DND-41 (cell line): ENCODE data around the gene RFX1.

ENCODE experiments used
- ATAC-seq: fragments of 200-7000 bp; cut with Tn5 transposase; 3 replicates; pipeline ENCODE4 v1.9.1; 2021; ENCODE audit warnings: low read depth; ENCODE audit not compliant: insufficient read depth
- DNase-seq: peaks from one replicate; pipeline ENCODE4 v3.0.0-alpha.2; 2020
- H2AFZ ChIP-seq: 2 replicates; pipeline ENCODE4 v1.6.0; 2012; ENCODE audit warnings: low read depth, low read length
- H3K27ac ChIP-seq: 2 replicates; pipeline ENCODE4 v1.5.1; 2012; ENCODE audit warnings: low read length, inconsistent platforms
- H3K27me3 ChIP-seq: fragments of 200-600 bp; sonication (generic); 2 replicates; pipeline ENCODE4 v1.6.0; 2012; ENCODE audit warnings: low read length, mild to moderate bottlenecking, inconsistent platforms; ENCODE audit not compliant: insufficient read depth, poor library complexity
- H3K36me3 ChIP-seq: 2 replicates; pipeline ENCODE4 v1.5.1; 2012; ENCODE audit warnings: low read length, inconsistent platforms; ENCODE audit not compliant: insufficient read depth
- H3K4me1 ChIP-seq: 2 replicates; pipeline ENCODE4 v1.5.1; 2012; ENCODE audit warnings: mild to moderate bottlenecking, low read length; ENCODE audit not compliant: insufficient read depth
- H3K4me2 ChIP-seq: 2 replicates; pipeline ENCODE4 v1.6.0; 2012; ENCODE audit warnings: mild to moderate bottlenecking, moderate library complexity, low read length, inconsistent platforms; ENCODE audit not compliant: insufficient read depth
- H3K4me3 ChIP-seq, 2 experiments: fragments of 200-600 bp in 1 of 2; shearing (Covaris generic) in 1 of 2; 2 replicates each; pipeline ENCODE4 v1.5.1; 2012 to 2016; ENCODE audit warnings: inconsistent platforms in 2 of 2, low read length in 2 of 2, mild to moderate bottlenecking in 2 of 2, low read depth in 1 of 2, moderate library complexity in 1 of 2
- H3K79me2 ChIP-seq: 2 replicates; pipeline ENCODE4 v1.6.0; 2012; ENCODE audit warnings: low read length, inconsistent platforms; ENCODE audit not compliant: insufficient read depth
- H3K9ac ChIP-seq: 2 replicates; pipeline ENCODE4 v1.6.0; 2012; ENCODE audit warnings: low read depth, mild to moderate bottlenecking, inconsistent platforms, low read length, moderate library complexity
- H3K9me3 ChIP-seq: 2 replicates; pipeline ENCODE4 v1.5.1; 2012; ENCODE audit warnings: low read length, moderate library complexity, mild to moderate bottlenecking, inconsistent platforms; ENCODE audit not compliant: insufficient read depth, severe bottlenecking
- H4K20me1 ChIP-seq: 2 replicates; pipeline ENCODE4 v1.6.0; 2012; ENCODE audit warnings: low read length; ENCODE audit not compliant: insufficient read depth
- EZH2 ChIP-seq: IDR thresholded peaks from 3 replicates; pipeline ENCODE4 v1.6.1; 2012; ENCODE audit warnings: borderline replicate concordance, low read depth, mild to moderate bottlenecking, moderate library complexity, low read length, inconsistent platforms; ENCODE audit not compliant: severe bottlenecking
- TF ChIP-seq, protein P1 (sequence below): IDR thresholded peaks from 2 replicates; pipeline ENCODE4 v1.5.1; 2012; ENCODE audit warnings: borderline replicate concordance, low read length, moderate library complexity, mild to moderate bottlenecking; ENCODE audit not compliant: poor library complexity, severe bottlenecking; ENCODE audit errors: extremely low read depth

RFX1 gene

GRCh38 chr19:13982773-13983172, 23.3 kb downstream of the RFX1 start:
- no peaks in the 10 kb centered on the region for H3K79me2 ChIP-seq
- peaks cover 23% of the 10 kb centered on the region for H3K4me1 ChIP-seq
- H3K4me2 ChIP-seq, result no peak overlapping the region
- ATAC-seq (no peak), DNase-seq (no peak)
- no peak overlapping the region for H2AFZ ChIP-seq
- H3K4me3 ChIP-seq, result no peak overlapping the region
- peaks cover 39% of the 10 kb centered on the region for H3K36me3 ChIP-seq
- H3K9ac ChIP-seq, result no peak overlapping the region
- no peaks in the 10 kb centered on the region for H3K9me3 ChIP-seq
- TF ChIP-seq EZH2, result no peak
- TF ChIP-seq, protein P1, sequence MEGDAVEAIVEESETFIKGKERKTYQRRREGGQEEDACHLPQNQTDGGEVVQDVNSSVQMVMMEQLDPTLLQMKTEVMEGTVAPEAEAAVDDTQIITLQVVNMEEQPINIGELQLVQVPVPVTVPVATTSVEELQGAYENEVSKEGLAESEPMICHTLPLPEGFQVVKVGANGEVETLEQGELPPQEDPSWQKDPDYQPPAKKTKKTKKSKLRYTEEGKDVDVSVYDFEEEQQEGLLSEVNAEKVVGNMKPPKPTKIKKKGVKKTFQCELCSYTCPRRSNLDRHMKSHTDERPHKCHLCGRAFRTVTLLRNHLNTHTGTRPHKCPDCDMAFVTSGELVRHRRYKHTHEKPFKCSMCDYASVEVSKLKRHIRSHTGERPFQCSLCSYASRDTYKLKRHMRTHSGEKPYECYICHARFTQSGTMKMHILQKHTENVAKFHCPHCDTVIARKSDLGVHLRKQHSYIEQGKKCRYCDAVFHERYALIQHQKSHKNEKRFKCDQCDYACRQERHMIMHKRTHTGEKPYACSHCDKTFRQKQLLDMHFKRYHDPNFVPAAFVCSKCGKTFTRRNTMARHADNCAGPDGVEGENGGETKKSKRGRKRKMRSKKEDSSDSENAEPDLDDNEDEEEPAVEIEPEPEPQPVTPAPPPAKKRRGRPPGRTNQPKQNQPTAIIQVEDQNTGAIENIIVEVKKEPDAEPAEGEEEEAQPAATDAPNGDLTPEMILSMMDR, result no peak
- H3K27me3 ChIP-seq, result no peaks in the 10 kb centered on the region
- H4K20me1 ChIP-seq, result no peaks in the 10 kb centered on the region
- no peak overlapping the region for H3K27ac ChIP-seq

DNA sequence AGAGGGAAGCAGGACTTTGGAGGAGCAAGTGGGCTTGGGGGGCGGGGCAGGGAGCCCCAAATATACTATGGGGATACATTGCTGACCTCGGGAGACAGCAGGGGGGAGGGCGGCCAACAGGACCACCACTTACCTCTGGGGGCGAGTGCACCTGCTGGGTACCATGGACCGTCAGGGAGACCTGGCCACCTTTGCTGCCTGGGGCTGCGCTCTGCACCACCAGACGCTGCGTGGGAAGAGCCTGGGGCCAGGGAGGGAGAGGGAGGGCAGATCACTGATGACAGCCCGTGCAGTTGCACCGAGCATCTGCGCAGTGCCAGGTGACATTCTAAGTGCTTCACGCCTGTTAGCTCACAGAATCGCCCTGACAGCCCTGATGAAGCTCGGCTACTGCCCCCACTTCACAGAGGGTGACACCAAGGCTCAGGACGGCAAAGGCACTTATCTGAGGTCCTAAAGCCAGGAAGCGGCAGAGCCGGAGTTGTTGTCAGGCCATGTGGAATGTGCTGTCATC, 24.1 kb downstream of the RFX1 start:
- no peaks in the 10 kb centered on the region for H3K27me3 ChIP-seq
- H3K4me1 ChIP-seq, result peaks cover 16% of the 10 kb centered on the region
- H3K4me2 ChIP-seq, result no peak overlapping the region
- no peak overlapping the region for H2AFZ ChIP-seq
- no peak overlapping the region for H3K27ac ChIP-seq
- TF ChIP-seq EZH2, result no peak
- TF ChIP-seq, protein P1, result no peak
- no peaks in the 10 kb centered on the region for H4K20me1 ChIP-seq
- H3K36me3 ChIP-seq, result peaks cover 41% of the 10 kb centered on the region
- no peak for ATAC-seq
- H3K9ac ChIP-seq, result no peak overlapping the region
- no peaks in the 10 kb centered on the region for H3K79me2 ChIP-seq
- H3K9me3 ChIP-seq, result no peaks in the 10 kb centered on the region
- no peak for DNase-seq
- H3K4me3 ChIP-seq, result no peak overlapping the region

DNA sequence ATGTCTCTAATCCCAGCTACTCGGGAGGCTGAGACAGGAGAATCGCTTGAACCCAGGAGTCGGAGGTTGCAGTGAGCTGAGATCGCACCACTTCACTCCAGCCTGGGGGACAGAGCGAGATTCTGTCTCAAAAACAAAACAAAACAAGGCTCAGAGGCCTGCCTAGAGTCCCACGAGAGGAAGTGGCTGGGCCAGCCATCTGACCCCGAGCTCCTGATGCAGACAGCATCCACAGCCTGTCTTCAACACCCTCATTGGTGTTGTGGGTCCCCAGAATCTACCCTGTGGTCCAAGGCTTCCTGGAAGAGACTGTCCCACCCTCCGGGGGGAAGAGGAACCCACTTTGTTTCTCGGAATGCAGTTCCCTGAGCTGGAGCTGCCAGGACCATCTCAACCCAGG, 24.7 kb downstream of the RFX1 start:
- H3K27me3 ChIP-seq, result no peaks in the 10 kb centered on the region
- ATAC-seq, result no peak
- H4K20me1 ChIP-seq, result no peaks in the 10 kb centered on the region
- no peak for DNase-seq
- no peaks in the 10 kb centered on the region for H3K79me2 ChIP-seq
- 0 out of 2 replicates have a peak overlapping the region, but pooled peaks have one; percentile 11 for H3K27ac ChIP-seq
- no peak overlapping the region for H2AFZ ChIP-seq
- TF ChIP-seq EZH2, result no peak
- TF ChIP-seq, protein P1, result no peak
- H3K9ac ChIP-seq, result no peak overlapping the region
- no peak overlapping the region for H3K4me3 ChIP-seq
- H3K36me3 ChIP-seq, result peaks cover 44% of the 10 kb centered on the region
- H3K9me3 ChIP-seq, result no peaks in the 10 kb centered on the region
- no peak overlapping the region for H3K4me2 ChIP-seq
- peaks cover 10% of the 10 kb centered on the region for H3K4me1 ChIP-seq

DNA sequence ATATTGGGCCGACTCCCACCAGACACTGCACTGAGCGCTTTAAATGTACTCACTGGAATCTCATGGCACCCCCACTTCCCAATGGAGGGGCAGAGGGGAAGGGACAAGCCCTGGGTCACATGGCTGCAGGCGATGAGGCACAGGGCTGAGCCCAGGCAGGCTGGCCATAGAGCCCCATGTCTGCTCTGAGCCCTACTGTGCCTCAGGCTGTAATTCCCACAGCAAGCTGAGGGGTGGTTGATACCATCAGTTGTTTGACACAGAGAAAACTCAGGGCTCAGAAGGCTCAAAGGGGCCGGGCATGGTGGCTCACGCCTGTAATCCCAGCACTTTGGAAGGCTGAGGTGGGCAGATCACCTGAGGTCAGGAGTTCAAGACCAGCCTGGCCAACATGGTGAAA, 25.1 kb downstream of the RFX1 start:
- no peak overlapping the region for H3K4me3 ChIP-seq
- peaks cover 5% of the 10 kb centered on the region for H3K4me1 ChIP-seq
- H3K36me3 ChIP-seq, result peaks cover 48% of the 10 kb centered on the region
- H3K9me3 ChIP-seq, result no peaks in the 10 kb centered on the region
- H2AFZ ChIP-seq, result no peak overlapping the region
- H3K4me2 ChIP-seq, result no peak overlapping the region
- no peaks in the 10 kb centered on the region for H3K27me3 ChIP-seq
- ATAC-seq (no peak), DNase-seq (no peak)
- no peak overlapping the region for H3K9ac ChIP-seq
- TF ChIP-seq EZH2, result no peak
- TF ChIP-seq, protein P1, result no peak
- H4K20me1 ChIP-seq, result no peaks in the 10 kb centered on the region
- H3K27ac ChIP-seq, result no peak overlapping the region
- no peaks in the 10 kb centered on the region for H3K79me2 ChIP-seq
